Measurements from ENCODE around the gene CAMSAP1.
"Not testable (repeated sequence)": the region's sequence is repeated elsewhere in the genome, so short reads cannot be mapped to it uniquely, and the experiment has no call there.

Gene CAMSAP1

GRCh38 chr9:135901031-135901758 lies 6.2 kb downstream of the CAMSAP1 start:
- ATAC-seq, result no peak
- no peak for DNase-seq

DNA sequence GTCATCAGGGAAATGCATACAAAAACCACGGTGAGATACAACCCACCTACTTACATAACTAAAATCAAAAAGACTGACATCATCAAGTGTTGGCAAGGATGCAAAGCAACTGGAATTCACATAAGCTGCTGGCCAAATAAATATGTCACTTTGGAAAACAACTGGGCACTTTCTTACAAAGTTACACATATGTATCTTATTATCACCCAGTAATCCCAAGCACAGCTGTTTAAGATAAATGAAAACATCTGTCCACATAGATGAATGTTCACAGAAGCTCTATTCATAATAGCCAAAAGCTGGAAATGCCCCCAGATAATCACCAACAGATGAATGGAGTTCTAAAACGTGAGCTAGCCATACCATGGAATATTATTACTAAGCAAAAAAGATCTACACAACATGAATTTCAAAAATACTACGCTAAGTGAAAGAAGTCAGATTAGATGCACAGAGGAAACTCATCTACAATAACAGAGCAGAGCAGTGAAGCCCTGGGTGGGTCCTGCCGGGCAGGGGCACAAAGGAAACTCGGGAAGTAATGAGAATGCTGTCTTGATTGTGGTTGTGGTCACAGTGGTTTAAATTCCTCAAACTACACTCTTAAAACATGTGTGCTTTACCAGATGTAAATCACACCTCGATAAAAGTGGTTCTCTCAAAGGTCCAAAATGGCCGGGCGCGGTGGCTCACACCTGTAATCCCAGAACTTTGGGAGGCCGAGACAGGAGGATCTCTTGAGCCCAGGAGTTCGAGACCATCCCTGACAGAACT lies 8.5 kb downstream of the CAMSAP1 start:
- ATAC-seq, result no peak
- DNase-seq, result no peak

DNA sequence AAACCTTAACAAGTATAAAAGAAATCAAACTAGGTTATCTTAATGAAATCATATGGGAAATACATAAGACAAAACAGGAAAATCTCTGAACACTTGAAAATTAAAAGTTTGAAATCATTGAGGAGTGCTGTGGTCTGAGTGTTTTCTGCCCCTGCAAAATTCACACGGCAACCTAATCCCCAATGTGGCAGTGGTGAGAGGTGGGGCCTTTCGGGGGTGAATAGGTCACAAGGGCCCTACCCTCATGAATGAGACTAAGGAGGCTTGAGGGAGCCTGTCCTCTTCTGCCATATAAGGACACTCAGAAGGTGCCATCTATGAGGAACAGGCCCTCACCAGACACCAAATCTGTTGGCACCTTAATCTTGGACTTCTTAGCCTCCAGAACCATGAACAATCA lies 10.7 kb downstream of the CAMSAP1 start:
- ATAC-seq, result no peak
- no peak for DNase-seq

GRCh38 chr9:135896205-135896604 lies 11.1 kb downstream of the CAMSAP1 start:
- no peak for ATAC-seq
- DNase-seq, result no peak

- ATAC-seq, result no peak
- DNase-seq, result no peak
Observed at GRCh38 chr9:135895202-135895848, 12.0 kb downstream of the CAMSAP1 start.

DNA sequence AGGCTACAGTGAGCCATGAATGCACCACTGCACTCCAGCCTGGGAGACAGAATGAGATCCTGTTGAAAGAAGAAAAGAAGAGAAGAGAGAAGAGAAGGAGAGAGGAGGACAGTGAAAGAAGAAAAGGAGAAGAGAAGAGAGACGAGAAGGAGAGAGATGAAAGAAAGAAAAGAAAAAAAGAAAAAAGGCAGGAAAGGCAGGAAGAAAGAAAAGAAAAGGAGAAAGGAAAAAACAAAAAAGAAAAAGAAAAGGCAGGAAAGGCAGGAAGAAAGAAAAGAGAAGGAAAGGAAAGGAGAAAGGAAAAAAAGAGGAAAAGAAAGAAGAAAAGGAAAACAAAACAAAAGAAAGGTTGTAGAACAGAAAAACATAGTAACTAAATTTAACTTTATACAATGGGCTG lies 14.2 kb downstream of the CAMSAP1 start:
- DNase-seq, result no peak
- no peak for ATAC-seq

GRCh38 chr9:135892327-135892726 lies 15.0 kb downstream of the CAMSAP1 start:
- ATAC-seq, DNase-seq: not testable (repeated sequence)

- ATAC-seq, result no peak
Observed at GRCh38 chr9:135891027-135891631, 16.2 kb downstream of the CAMSAP1 start.

DNA sequence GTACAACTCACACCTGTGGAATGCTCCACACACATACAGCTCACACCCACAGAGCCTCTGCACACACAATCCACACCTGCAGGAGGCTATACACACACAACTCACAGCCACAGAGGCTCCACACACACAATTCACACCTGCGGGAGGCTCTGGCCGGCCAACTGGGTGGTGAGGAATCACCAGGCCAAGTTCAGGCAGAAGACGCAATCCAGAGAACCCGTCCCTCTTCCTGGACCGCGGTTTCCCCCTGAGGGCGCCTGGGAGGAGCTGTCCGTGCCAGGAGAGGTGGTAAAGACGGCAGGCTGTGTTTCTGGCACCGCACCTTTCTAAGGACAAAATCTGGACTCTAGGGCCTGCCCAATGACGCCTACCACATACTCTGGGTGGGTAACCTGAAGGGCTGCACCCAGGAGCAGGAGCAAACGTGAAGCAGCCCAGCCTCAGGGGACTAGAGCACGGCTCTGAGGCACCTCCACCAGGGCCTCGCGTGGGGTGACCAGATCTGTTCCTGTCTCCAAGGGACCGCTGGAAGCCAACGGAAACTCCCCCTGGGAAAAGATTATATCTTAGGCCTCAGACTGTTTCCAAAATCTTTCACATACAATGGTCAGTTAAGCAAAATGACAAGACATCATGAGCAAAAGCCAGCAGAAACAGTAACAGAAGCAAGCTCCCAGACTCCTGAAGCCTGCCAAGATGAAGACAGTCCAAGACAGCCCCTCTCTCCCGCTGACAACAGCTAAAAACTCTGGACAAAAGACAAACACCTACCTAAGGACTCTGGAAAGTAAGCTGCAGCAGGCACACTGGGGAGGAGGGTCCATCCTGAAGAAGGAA lies 16.9 kb downstream of the CAMSAP1 start:
- ATAC-seq (no peak), DNase-seq (no peak)

More at GRCh38 chr9:135891027-135891631, 16.2 kb downstream of the CAMSAP1 start:
- DNase-seq, result no peak

GRCh38 chr9:135889564-135890189 lies 17.7 kb downstream of the CAMSAP1 start:
- ATAC-seq (no peak), DNase-seq (no peak)

GRCh38 chr9:135888766-135889394 lies 18.5 kb downstream of the CAMSAP1 start:
- no peak for DNase-seq
- ATAC-seq, result no peak

DNA sequence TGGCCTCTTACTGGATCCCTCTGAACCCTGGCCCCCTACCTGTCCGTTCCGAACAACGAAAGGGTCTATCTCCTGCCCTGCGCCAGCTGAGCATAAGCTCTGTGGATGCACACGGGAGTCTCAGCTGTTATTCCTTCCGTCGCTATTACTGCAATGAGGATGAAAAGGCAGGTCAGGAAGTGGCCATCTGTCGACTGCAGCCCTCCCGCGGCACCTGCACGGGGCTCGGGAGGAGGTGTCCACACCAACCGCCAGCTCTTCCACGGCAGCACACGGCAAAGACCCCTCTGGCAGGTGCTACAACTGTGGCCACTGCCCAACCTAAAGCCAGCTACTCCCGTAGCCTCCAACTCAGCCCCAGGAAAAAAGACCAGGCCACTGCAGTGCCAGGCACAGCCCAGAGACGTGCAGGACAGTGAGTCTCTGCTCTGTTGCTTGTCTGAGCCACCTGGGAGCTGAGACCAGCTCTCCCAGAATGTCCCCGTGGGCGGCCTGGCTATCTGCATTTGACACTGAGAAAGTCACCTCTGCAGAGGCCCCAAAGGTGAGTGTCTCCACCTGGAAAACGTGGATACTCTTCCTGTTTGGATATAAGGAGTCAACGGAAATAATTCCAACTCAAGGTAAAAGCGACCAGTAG lies 19.1 kb downstream of the CAMSAP1 start:
- ATAC-seq (no peak), DNase-seq (no peak)

GRCh38 chr9:135887585-135888050 lies 19.7 kb downstream of the CAMSAP1 start:
- ATAC-seq (peak; percentile 94), DNase-seq (peak; percentile 67)

GRCh38 chr9:135887021-135887507 lies 20.3 kb downstream of the CAMSAP1 start:
- ATAC-seq (peak; percentile 8), DNase-seq (no peak)

DNA sequence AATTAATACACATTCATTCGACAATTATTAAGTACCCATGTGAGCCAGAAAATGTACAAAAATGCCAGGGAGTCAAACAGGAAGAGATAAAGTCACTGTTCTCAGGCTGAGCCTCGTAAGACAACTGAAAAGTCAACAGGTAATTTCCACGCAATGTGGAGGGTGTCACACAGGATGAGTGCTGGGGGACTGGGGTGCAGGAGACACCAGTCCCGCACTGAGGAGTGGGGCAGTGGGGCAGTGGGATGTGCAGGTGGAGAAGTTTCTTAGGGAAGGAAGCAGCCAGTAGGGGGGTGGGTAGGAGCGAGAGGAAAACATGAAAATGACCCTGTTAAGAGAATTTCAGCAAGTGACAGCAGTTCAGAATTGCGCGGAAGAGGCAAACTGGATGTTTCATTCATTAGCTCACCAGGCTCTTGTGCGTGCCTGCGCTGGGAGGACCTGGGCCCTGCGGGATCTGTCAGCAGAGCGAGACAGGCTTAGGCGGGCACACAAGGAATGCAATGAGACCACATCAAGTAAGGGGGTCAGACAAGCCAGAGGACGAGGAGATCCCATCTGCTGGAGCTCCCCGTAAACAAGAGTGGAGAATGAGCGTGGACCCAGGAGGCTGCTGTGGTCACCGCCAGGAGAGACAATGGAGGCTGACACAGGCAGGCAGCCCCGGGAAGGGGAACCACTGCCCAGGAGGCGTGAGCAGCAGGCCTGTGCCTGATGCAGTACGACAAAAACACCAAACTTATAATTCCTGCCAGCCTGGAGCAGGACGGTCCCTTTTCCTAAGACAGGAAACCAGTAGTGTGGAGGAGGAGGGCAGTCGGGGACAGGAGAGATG lies 21.0 kb downstream of the CAMSAP1 start:
- ATAC-seq (no peak), DNase-seq (no peak)

- DNase-seq (no peak), ATAC-seq (no peak)
Observed at GRCh38 chr9:135885100-135885853, 22.1 kb downstream of the CAMSAP1 start.

GRCh38 chr9:135884328-135885035 lies 22.9 kb downstream of the CAMSAP1 start:
- DNase-seq (no peak), ATAC-seq (no peak)

Data from stimulated activated naive CD8-positive, alpha-beta T cell treated with anti-CD3 and anti-CD28 coated beads, Interleukin-15, Interleukin-2, amounts not matched to agents 100 U/mL and 50 U/mL, for 24 hours (primary cell).